GM18520 (cell line): Measurements from ENCODE around the gene HSD17B4.
"Not testable (repeated sequence)": the region's sequence is repeated elsewhere in the genome, so short reads cannot be mapped to it uniquely, and the experiment has no call there.

Experiments used
- ATAC-seq: cut with Tn5 transposase; IDR thresholded peaks from one replicate; pipeline ENCODE4 v1.9.1; 2021; ENCODE audit not compliant: unreplicated experiment

The HSD17B4 gene

DNA sequence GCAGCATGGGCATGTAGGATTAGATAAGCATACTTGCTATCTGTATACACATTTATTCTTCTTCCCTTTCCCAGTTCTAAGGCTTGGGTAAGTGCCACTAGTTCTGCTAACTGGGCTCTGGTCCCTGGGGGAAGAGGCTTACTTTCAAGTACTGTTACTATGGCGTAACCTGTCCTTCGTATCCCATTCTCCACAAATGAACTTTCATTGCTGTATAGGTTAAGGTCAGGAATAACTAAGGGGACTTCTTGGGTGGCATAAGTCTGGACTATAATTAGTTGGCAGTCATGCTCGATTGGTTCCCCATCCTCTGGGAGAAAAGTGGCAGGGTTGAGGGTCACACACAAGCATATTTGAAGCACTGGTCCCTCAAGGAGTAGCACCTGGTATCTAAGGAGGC lies 23.7 kb upstream of the HSD17B4 start:
- not testable (repeated sequence) for ATAC-seq

DNA sequence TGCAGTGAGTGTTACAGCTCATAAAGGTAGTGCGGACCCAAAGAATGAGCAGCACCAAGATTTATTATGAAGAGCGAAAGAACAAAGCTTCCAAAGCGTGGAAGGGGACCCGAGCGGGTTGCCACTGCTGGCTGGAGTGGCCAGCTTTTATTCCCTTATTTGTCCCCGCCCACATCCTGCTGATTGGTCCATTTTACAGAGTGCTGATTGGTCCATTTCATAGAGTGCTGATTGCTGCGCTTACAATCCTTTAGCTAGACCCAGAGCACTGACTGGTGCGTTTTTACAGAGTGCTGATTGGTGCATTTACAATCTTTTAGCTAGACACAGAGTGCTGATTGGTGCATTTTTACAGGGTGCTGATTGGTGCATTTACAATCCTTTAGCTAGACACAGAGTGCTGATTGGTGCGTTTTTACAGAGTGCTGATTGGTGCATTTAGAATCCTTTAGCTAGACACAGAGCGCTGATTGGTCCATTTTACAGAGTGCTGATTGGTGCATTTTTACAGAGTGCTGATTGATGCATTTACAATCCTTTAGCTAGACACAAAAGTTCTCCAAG lies 19.5 kb upstream of the HSD17B4 start:
- not testable (repeated sequence) for ATAC-seq

DNA sequence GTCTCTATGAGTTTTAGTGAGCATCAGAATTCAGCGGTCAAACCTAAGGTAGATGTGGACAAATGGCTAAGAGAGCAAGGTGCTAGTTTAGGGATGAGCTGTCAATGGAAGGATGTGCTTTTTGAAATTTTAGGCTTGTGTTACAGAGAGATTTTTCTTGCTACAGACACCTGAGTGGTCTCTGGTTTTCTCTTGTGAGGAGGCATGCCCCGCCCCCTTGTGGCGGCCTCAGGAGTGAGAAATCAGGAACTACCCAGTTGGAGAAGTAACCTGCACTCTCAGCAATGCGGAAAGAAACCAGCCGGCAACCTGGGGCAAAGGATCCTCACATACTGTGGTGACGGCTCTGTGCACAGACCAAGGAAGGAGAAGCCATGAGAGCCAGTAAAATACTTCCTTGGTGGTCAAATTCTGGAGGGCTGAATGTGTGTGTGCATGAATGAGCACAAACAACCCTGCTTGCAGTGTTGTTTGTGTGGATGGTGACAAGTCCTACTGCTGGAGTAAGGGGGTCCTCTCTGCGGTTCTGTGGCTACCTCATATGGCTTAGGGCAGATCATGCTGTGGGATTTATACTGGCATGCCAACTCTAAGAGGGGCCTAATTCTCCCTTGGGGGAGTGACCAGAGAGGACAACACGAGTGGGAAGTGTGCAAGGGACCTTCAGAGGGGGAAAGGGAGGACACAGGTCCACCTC lies 16.7 kb upstream of the HSD17B4 start:
- peak; percentile 85 for ATAC-seq

DNA sequence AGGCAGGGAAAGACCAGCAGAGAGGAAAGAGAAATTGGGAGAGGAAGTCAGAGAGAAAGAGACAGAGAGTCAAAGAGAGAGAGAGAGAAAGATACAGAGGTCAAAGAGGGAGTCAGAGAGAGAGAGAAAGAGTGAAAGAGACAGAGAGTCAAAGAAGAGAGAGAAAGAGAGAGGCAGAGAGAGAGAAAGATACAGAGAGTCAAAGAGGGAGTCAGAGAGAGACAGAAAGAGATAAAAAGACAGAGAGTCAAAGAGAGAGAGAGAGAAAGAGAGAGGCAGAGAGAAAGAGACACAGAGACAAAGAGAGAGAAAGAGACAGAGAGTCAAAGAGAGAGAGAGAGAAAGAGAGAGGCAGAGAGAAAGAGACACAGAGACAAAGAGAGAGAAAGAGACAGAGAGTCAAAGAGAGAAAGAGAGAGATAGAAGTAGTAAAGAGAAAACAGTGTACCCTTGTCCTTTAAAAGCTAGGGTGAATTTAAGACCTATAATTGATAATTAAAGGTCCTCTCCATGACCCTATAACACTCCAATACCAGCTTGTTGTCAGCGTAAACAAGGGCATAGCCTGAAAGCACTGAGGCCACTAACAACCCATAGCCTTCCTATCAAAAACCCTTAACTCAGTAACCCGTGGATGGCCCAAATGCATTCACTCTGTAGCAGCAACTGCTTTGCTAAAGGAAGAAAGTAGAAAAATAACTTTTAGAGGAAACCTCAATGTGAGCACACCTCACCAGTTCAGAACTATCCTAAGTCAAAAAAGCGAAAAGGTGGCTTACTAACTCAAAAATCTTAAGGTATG lies 14.3 kb upstream of the HSD17B4 start:
- not testable (repeated sequence) for ATAC-seq

DNA sequence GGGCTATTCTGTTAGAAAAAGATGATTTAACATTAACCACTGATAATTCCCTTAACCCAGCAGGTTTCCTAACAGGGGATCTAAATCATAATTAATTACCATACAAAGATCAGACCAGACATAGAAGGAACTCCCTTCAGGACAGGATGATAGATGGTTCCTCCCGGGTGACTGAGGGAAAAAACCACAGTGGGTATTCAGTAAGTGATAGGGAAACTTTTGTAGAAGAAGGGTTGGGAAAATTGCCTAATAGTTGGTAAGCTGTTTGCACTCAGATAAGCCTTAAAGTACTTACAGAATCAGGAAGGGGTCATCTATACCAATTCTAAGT lies 13.7 kb upstream of the HSD17B4 start:
- ATAC-seq = not testable (repeated sequence)

DNA sequence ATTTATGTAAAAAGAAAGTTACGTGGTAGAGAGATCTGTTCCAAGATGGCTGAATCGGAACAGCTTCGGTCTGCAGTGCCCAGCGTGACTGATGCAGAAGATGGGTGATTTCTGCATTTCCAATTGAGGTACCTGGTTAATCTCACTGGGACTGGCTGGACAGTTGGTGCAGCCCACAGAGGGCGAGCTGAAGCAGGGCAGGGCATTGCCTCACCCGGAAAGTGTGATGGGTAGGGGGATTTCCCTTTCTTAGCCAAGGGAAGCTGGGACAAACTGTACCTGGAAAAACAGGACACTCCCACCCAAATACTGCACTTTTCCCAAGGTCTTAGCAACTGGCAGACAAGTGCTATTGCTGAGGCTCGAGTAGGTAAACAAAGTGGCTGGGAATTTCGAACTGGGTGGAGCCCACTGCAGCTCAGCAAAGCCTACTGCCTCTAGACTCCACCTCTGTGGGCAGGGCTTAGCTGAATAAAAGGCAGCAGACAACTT lies 13.1 kb upstream of the HSD17B4 start:
- ATAC-seq = no peak

DNA sequence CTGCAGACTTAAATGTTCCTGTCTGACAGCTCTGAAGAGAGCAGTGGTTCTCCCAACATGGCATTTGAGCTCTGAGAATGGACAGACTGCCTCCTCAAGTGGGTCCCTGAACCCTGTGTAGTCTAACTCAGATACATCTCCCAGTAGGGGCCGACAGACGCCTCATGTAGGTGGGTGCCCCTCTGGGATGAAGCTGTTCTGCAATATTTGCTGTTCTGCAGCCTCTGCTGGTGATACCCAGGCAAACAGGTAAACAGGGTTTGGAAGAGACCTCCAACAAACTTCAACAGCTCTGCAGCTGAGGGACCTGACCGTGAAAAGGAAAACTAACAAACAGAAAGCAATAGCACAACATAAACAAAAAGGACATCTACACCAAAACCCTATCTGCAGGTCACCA lies 12.7 kb upstream of the HSD17B4 start:
- not testable (repeated sequence) for ATAC-seq

DNA sequence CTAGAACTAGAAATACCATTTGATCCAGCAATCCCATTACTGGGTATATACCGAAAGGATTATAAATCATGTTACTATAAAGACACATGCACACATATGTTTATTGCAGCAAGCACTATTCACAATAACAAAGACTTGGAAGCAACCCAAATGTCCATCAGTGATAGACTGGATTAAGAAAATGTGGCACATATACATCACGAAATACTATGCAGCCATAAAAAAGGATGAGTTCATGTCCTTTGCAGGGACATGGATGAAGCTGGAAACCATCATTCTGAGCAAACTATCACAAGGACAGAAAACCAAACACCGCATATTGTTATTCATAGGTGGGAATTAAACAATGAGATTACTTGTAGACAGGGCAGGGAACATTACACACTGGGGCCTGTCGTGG lies 7.7 kb upstream of the HSD17B4 start:
- not testable (repeated sequence) for ATAC-seq

DNA sequence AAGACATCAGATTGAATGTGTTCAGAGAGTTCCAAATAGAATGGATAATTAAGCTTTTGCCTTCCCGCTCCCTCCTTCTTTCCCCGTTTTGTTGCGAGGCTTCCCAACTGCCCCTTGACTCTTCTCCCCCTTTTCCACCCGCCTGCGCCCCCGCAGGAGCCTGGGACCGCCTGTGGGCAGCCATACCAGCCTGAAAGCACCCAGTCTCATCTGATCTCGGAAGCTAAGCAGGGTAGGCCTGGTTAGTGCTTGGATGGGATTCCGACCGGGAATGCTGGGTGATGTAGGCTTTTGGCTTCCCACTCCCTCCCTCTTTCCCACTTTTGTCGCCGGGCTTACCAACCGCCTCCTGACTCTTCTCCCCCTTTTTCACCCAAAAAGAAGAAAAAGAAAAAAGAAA lies 6.8 kb upstream of the HSD17B4 start:
- no peak for ATAC-seq

DNA sequence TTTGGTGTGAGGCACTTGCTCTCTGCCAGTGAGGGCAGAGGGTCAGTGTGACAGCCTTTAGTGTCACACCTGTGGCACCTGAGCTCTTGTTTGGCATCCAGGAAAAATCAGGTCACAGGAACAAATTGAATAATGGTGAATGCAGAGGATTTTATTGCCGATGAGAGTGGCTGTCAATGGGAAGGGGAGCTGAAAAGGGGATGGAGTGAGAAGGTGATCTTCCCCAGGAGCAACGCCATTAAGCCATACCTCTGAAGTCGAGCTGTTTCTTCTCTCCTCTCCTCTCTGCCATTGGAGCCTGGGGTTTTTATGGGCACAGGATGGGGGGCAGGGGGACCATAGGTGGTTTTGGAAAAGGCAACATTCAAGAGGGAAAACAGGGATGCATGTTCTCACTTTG lies 2.4 kb upstream of the HSD17B4 start:
- ATAC-seq = no peak

DNA sequence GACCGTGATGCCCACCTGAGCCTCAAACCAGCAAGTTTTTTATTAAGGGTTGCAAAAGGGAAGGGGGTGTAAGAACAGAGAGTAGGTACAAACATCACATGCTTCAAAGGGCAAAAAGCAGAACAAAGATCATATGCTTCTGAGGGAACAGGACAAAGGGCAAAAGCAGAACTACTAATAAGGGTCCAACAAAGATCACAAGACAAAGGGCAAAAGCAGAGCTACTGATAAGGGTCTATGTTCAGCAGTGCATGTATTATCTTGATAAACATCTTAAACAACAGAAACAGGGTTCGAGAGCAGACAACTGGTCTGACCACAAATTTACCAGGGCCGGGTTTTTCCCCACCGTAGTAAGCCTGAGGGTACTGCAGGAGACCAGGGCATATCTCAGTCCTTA lies 1.7 kb upstream of the HSD17B4 start:
- not testable (repeated sequence) for ATAC-seq

DNA sequence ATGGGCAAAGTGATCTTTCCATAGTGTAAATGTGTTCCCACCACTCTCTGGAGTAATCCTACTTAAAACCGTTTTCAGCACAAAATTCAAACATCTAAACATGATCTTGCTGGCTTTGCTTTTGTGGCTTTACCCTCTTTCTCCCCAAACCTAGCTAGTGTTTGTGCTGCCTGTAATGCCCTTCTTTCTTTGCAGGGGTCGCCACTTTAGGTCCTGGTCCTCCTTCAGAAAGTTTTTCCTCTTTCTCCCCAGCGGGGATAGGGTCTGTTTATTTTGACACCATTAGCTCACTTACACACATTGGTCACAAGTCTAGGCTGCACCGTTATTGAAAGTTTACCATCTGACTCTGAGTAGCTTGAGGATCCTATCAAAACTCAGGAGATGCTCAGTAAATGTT lies 736 bp upstream of the HSD17B4 start:
- ATAC-seq = no peak

DNA sequence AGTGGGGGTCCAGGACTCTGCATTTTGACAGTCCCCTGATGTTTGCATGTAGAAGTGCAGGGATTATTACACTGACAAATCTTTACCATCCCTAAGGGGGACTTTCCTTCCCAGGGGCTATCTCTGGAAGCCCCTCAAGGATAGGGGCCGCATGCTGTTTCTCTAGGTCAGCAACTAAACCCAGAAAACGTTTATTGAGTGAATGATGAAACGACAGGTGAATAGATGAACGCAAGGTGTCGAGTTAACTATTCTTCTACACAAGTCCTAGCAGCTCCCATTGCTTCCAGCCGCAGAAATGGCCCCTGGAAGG lies 281 bp upstream of the HSD17B4 start:
- no peak for ATAC-seq

DNA sequence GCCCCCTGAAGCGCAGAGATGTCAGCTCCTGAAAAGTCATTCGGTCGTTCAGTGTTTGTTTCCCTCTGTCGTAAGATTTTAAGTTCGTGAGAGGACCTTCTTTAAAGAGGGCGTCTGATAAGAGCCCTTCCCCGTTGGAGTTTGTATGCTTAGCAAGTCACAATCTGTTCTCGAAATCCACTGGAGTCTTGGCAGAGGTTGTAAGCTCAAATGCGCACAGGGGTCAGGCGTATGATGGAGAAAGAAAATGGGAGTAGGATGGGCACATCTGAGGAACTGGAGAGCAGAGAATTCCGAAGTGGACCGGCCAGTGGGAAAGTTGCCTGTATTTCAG lies 710 bp downstream of the HSD17B4 start:
- ATAC-seq = no peak

DNA sequence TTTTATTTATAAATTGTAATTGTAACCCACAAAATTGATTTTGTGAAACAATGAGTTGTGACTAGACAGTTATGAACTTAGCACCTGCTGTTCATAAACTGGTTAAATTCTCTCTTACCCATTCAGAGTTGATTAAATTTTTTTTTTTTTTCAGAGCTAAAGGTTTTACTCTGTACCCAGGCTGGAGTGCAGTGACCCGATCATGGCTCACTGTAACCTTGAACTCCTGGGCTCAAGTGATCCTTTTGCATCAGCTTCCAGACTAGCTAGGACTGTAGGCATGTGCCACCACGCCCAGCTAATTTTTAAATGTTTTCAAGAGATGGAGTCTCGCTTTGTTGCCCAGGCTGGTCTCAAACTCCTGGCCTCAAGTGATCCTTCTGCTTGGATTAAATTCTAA lies 1.9 kb downstream of the HSD17B4 start:
- ATAC-seq = no peak

DNA sequence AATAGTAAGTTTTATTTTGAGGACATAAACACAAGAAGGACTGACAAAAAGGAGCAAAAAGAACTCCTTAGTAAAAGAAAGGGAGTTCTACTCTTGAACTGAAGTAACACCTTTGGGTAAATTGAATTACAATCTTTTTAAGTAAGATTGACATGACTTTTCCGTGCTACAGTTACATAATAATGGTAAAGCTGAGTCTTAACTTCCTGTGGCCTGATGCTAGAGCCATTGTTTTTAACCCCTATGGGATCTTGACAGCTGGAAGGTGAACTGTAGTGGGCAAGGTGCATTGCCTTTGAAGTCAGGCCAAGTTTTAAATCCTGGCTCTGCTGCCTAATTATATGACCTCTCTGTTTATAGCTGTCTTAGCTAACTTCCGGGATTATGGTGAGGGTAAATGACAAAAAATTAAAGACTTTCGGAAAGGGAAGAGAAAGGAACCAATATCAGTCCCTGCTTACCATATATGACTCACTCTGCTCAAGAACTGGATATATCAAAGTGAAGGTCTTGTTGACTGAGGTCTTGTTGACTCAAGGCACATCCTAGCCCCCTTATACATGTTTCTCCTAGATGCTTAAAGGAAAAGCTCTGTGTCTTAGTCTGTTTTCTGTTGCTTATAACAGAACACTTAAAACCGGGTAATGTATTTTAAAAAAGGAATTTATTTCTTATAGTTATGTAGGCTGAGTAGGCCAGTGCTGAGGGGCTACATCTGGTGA lies 6.8 kb downstream of the HSD17B4 start:
- ATAC-seq = no peak

DNA sequence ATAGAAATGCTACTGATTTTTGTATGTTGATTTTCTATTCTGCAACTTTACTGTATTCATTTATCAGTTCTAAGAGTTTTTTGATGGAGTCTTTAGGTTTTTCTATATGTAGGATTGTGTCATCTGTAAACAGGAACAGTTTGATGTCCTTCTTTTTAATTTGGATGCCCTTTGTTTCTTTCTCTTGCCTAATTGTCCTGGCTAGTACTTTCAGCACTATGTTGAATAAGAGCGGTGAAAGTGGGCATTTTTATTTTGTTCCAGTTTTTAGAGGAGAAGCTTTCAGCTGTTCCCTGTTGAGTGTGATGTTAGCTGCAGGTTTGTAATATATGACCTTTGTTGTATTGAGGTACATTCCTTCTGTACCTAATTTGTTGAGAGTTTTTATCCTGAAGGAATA lies 13.3 kb downstream of the HSD17B4 start:
- ATAC-seq = no peak

DNA sequence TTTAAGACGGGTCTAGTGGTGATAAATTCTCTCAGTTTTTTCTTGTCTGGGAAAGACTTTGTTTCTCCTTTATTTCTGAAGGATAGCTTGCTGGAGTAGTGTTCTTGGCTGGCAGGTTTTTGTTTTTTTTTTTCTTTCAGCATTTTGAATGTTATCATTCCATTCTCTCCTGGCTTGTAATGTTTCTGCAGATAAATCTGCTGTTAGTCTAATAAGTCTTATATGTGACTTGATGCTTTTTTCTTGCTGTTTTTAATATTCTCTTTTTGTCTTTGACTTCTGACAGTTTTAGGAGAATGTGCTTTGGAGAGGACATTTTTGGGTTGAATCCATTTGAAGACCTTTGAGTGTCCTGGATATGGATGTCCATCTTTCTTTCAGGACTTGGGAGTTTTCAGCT lies 16.0 kb downstream of the HSD17B4 start:
- ATAC-seq = no peak

DNA sequence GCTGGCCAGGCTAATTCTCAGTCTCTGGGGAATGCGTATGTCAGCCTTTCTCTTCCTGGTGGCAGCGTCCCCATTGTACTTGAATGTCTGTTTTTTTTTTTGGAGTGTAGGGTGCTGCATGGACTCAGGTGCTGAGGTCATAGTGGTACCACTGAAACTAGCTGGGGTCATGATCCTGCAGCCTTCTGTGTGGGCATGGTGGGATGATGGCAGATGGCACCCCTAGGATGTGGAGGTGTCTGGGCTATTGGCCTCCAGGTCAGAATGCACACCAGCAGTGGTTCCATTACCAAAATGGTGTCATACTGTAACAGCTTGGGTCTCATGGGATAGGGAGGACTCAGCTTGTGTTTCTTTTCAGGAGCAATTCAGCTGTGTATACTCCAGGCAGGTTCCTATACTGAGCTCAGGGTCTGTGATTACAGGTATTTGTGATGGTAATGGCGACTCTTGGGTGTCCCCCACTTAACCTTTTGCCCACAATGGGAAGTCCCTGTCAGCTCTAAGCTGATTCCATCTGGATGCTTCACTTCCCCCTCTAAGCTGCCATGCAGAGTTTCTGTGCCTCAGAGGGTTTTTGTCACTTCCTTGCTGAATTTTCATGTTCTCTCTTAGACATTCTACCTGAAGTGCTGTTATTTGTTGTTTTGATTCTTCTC lies 17.9 kb downstream of the HSD17B4 start:
- peak; percentile 67 for ATAC-seq

DNA sequence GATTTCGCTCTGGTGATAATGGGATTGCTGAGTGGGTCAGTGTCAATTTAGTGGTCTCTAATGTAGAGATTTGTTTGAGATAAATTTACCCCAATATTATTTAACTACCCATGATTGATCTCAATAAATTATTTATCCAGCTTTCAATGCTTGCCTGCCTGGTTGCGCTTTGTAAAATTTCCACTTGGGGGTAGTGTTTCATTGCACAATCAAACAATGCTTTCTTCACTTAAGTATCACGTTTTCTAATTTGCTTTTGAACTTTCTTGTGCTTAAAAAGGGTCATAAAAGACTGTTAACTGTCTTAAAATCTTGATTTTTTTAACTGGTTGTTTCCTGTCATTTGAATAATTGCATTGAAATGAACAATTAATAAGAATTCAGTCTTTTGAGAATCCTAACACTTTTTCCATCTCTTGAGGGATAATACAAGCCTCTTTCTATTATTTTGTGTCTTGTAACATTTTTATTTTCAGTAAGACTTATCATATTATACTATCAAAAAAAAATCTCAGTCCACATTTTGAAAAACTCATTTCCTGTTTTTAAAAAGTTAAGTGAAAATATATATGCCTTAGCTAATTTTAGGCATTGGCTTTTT lies 18.7 kb downstream of the HSD17B4 start:
- ATAC-seq = peak; percentile 49

DNA sequence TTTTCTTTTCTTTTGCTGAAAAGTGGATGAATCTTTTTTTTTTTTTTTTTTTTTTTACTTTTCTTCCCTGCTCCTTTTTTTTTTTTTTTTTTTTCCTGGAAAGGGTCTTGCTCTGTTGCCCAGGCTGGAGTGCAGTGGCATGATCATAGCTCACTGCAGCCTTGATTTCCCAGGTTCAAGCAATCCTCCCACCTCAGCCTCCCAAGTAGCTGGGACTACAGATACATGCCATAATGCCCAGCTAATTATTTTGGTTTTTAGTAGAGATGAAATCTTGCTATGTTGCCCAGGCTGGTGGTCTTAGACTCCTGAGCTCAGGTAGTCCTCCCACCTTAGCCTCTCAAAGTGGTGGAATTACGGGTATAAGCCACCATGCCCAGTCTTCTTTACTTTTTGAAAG lies 20.9 kb downstream of the HSD17B4 start:
- no peak for ATAC-seq
